Panc1 (cell line): Measurements from ENCODE around the gene PTK7. TPM values are rescaled to one million over a fixed set of nuclear protein-coding genes. Genes with fewer than 3 reads are reported as not detected.

Source experiments
- ATAC-seq: fragments of 200-7000 bp; cut with Tn5 transposase; 2 replicates; pipeline ENCODE4 v1.9.1; 2020; ENCODE audit warnings: mild to moderate bottlenecking, moderate library complexity
- BruUV-seq: library from RNA; stranded (reverse); fragments of 400-500 nt; replicated peaks from 2 replicates; lab custom pipeline; 2021; lab: Mats Ljungman, UMichigan
- CTCF ChIA-PET: fragments of 300-600 bp; sonication (Branson Sonifier 250); formaldehyde crosslinking; loops from one replicate; lab custom pipeline; 2022; ENCODE audit warnings: antibody characterized with exemption; lab: Charles Lee
- POLR2A ChIA-PET: fragments of 300-600 bp; sonication (Branson Sonifier 250); formaldehyde crosslinking; loops from one replicate; lab custom pipeline; 2022; ENCODE audit warnings: antibody characterized with exemption; lab: Charles Lee
- DNase-seq: peaks from one replicate; pipeline ENCODE4 v3.0.0-alpha.2; 2010; ENCODE audit warnings: low read depth, low spot score
- H3K27ac ChIP-seq: 2 replicates; pipeline ENCODE4 v1.5.1; 2011; ENCODE audit warnings: mild to moderate bottlenecking, low read length, inconsistent platforms
- H3K27me3 ChIP-seq: fragments of 200-500 bp; sonication (Bioruptor generic); 2 replicates; pipeline ENCODE4 v1.6.0; 2014; ENCODE audit warnings: low read length, inconsistent platforms; ENCODE audit not compliant: control insufficient read depth, insufficient read depth
- H3K36me3 ChIP-seq: fragments of 200-500 bp; sonication (Bioruptor generic); 2 replicates; pipeline ENCODE4 v1.5.1; 2014; ENCODE audit warnings: inconsistent platforms, mild to moderate bottlenecking, low read length, moderate library complexity; ENCODE audit not compliant: control insufficient read depth, insufficient read depth
- H3K4me1 ChIP-seq: 2 replicates; pipeline ENCODE4 v1.5.1; 2011; ENCODE audit warnings: inconsistent platforms, mild to moderate bottlenecking, low read length, moderate library complexity; ENCODE audit not compliant: control insufficient read depth, insufficient read depth
- H3K4me3 ChIP-seq, 2 experiments: 2 replicates each; pipeline ENCODE4 v1.5.1; 2011 to 2012; ENCODE audit warnings: low read depth in 2 of 2, low read length in 2 of 2, mild to moderate bottlenecking in 2 of 2, inconsistent platforms in 1 of 2, moderate library complexity in 1 of 2
- H3K9me3 ChIP-seq: fragments of 200-500 bp; sonication (Bioruptor generic); 2 replicates; pipeline ENCODE4 v1.5.1; 2014; ENCODE audit warnings: low read depth, mild to moderate bottlenecking, inconsistent platforms, low read length, moderate library complexity; ENCODE audit not compliant: control insufficient read depth, insufficient read depth
- CTCF ChIP-seq: fragments of 450-650 bp; IDR thresholded peaks from 2 replicates; pipeline ENCODE4 v1.5.1; 2017; ENCODE audit warnings: mild to moderate bottlenecking
- POLR2AphosphoS5 ChIP-seq: IDR thresholded peaks from 2 replicates; pipeline ENCODE4 v1.6.1; 2012; ENCODE audit warnings: mild to moderate bottlenecking, low read depth, low read length, moderate library complexity
- REST ChIP-seq, 2 experiments: IDR thresholded peaks; 2 replicates each; pipeline ENCODE4 v1.6.1; 2011 to 2012; ENCODE audit warnings: low read depth in 2 of 2, control low read depth in 1 of 2, low read length in 1 of 2, mild to moderate bottlenecking in 1 of 2, moderate library complexity in 1 of 2; ENCODE audit not compliant: insufficient read depth in 1 of 2
- SIN3A ChIP-seq: IDR thresholded peaks from 2 replicates; pipeline ENCODE4 v1.6.1; 2012; ENCODE audit warnings: low read depth, mild to moderate bottlenecking, low read length, moderate library complexity, borderline replicate concordance; ENCODE audit not compliant: insufficient read depth
- TCF7L2 ChIP-seq: IDR thresholded peaks from 2 replicates; pipeline ENCODE4 v1.6.1; 2011; ENCODE audit warnings: mild to moderate bottlenecking, low read depth, low read length, inconsistent platforms
- in situ Hi-C: cut with HindIII; loops from 2 replicates; pipeline ENCODE4 v1.10.0; 2016; ENCODE audit warnings: low sequenced_read_pairs, low pct_unique_long_range_greater_than_20kb
- intact Hi-C: fragments of 100-400 bp; cut with micrococcal nuclease; formaldehyde crosslinking; loops from one replicate; pipeline ENCODE4 v1.10.0; 2022; ENCODE audit not compliant: unreplicated experiment
- total RNA-seq: library from RNA; stranded (reverse); gene quantifications from one replicate; pipeline ENCODE4 v1.2.1, GENCODE V29; 2021; ENCODE audit not compliant: unreplicated experiment

PTK7 gene
- total RNA-seq, 1 experiment from 2014 or later: 240 TPM

GRCh38 chr6:43181621-43181941, 105.5 kb downstream of the PTK7 start:
- no peak; the same call in 1 of the 2 replicates for ATAC-seq
- H3K27ac ChIP-seq: peak overlapping the region; percentile 96
- in situ Hi-C loops: no loop called here
- CTCF ChIA-PET: no interaction called here
- intact Hi-C loops: no loop called here
- H3K4me3 ChIP-seq: peak overlapping the region; percentile 83 to 84
- peaks cover 7% of the 10 kb centered on the region for H3K36me3 ChIP-seq
- TF ChIP-seq REST (IDR thresholded peaks at IDR 0.05; ENCODE audit: insufficient read depth in 1 of 2, low read depth in 2 of 2, low read length in 1 of 2) (no peak), POLR2AphosphoS5 (no peak), CTCF (no peak), SIN3A (no peak), TCF7L2 (no peak)
- BruUV-seq: no TSS peak
- H3K27me3 ChIP-seq: no peaks in the 10 kb centered on the region
- no peak for DNase-seq
- H3K9me3 ChIP-seq: no peaks in the 10 kb centered on the region
- peaks cover 21% of the 10 kb centered on the region for H3K4me1 ChIP-seq
- POLR2A ChIA-PET: interaction anchor here (0.8 kb wide), 1 partner anchor 168 kb away, joined by 3 read pairs; the partner anchor contains the start of genes KLHDC3 and MEA1

- Histone ChIP-seq H3K27ac (peak within 1 kb of the TSS; percentile 96), H3K4me1 (peaks cover 21% of the 10 kb centered on the region), H3K9me3 (no peaks in the 10 kb centered on the region), H3K4me3 (peak within 1 kb of the TSS; percentile 83 to 84), H3K27me3 (no peaks in the 10 kb centered on the region), H3K36me3 (peaks cover 7% of the 10 kb centered on the region)
- ChIA-PET CTCF (no interaction called here), POLR2A (interaction anchor here (0.5 to 0.8 kb wide), 2 partner anchors 168 to 352 kb away, joined by 3 read pairs; partner anchors contain the start of genes KLHDC3 and MEA1)
- BruUV-seq: no TSS peak
- DNase-seq (no peak), ATAC-seq (peak; percentile 98)
- intact Hi-C loops: no loop called here
- TF ChIP-seq TCF7L2 (no peak), REST (IDR thresholded peaks at IDR 0.05; ENCODE audit: insufficient read depth in 1 of 2, low read depth in 2 of 2, low read length in 1 of 2) (peak in 1 of 2 experiments; percentile 78; a peak in 2 of 4 replicates), POLR2AphosphoS5 (peak; percentile 92), SIN3A (peak; percentile 79; the same call in 1 of the 2 replicates), CTCF (no peak)
- in situ Hi-C loops: no loop called here
These were observed 106.1 kb downstream of the PTK7 start, which contains the start of gene CUL9 for GRCh38 chr6:43181942-43182860. Gene CUL9 (plus strand): TSS chr6:43182196. CDS start chr6:43184311, 2,115 bp downstream.
